Adrenal gland (tissue), 12 donors: ENCODE measurements around the gene PAGR1. TPM values are rescaled to one million over a fixed set of nuclear protein-coding genes. Genes with fewer than 3 reads are reported as not detected.
"Not testable (repeated sequence)": the region's sequence is repeated elsewhere in the genome, so short reads cannot be mapped to it uniquely, and the experiment has no call there.

Experiments
- DNase-seq, 7 donors: peaks; one replicate each; pipeline ENCODE4 v3.0.0-alpha.2; 2019 to 2020
- H3K27ac ChIP-seq, 5 donors: fragments of 200-600 bp; sonication (generic) in 4 of 5; 1 replicate in 3 of 5; 2 replicates in 2 of 5; pipeline versions ENCODE4 v1.5.1 to v1.8.0; 2016 to 2020; ENCODE audit warnings: mild to moderate bottlenecking in 1 of 5
- H3K27me3 ChIP-seq: fragments of 200-600 bp; 2 replicates; pipeline ENCODE4 v1.8.0; 2021
- H3K36me3 ChIP-seq, 2 donors: fragments of 200-600 bp; replicated peaks in 1 of 2; 1 replicate in 1 of 2; 2 replicates in 1 of 2; pipeline versions ENCODE4 v1.5.1 to v1.8.0; 2018 to 2022
- H3K4me1 ChIP-seq, 2 donors: fragments of 200-600 bp; replicated peaks in 1 of 2; 1 replicate in 1 of 2; 2 replicates in 1 of 2; pipeline versions ENCODE4 v1.5.1 to v1.8.0; 2018 to 2021
- H3K4me3 ChIP-seq, 4 donors: fragments of 200-600 bp; sonication (generic) in 3 of 4; one replicate each; pipeline ENCODE4 v1.5.1; 2016 to 2018
- H3K9me3 ChIP-seq, 3 donors: fragments of 200-600 bp; sonication (generic) in 1 of 3; replicated peaks in 1 of 3; 1 replicate in 2 of 3; 2 replicates in 1 of 3; pipeline versions ENCODE4 v1.5.1 to v1.8.0; 2016 to 2021
- POLR2A ChIP-seq, 2 donors: fragments of 450-650 bp; IDR thresholded peaks; one replicate each; pipeline ENCODE4 v1.6.1; 2017; ENCODE audit warnings: antibody characterized with exemption in 2 of 2, mild to moderate bottlenecking in 2 of 2, moderate library complexity in 1 of 2
- WGBS, 4 donors: extraction: QIAGEN DNeasy Blood & Tissue Kit in 2 of 4; methylation state at CpG; one replicate each; pipeline versions ENCODE4 v1.1.5 to v1.1.7; 2013 to 2017; 5-methylcytosine and 5-hydroxymethylcytosine counted together
- intact Hi-C, 2 donors: fragments of 100-400 bp; cut with DNase I; formaldehyde crosslinking; loops; one replicate each; pipeline versions ENCODE4 v1.14.1 to v1.15.0; 2022 to 2023
- polyA plus RNA-seq, 3 donors: library from polyadenylated mRNA; stranded (reverse); fragments of 200-250 nt in 2 of 3; fragments of 350-450 nt in 1 of 3; fragmentation: Illumina TruSeq in 1 of 3; extraction: RNeasy Lipid Tissue Mini Kit (QIAGEN cat#74804) in 1 of 3; gene quantifications; one replicate each; pipeline ENCODE4 v1.2.3, GENCODE V29; 2013 to 2014
- small RNA-seq, 2 donors: library from RNA; depleted of rRNA; stranded (forward); fragments of <200 nt; gene quantifications; one replicate each; pipeline ENCODE3, GENCODE V24; 2016
- total RNA-seq, 9 donors: library from RNA; depleted of rRNA in 4 of 9; stranded (reverse); fragments of >200 nt in 4 of 9; fragments of 120-200 nt in 1 of 9; fragmentation: NEBNext Ultra II Directional in 1 of 9; extraction: Animal tissue kit (Norgen Biotek cat#: 25700) in 1 of 9; gene quantifications; one replicate each; pipeline versions ENCODE4 v1.1.0 to v1.2.4, GENCODE V29; 2013 to 2023
- TF ChIP-seq, protein P1 (sequence below), 6 experiments: fragments of 450-650 bp in 4 of 6; fragments of 200-600 bp in 2 of 6; sonication (generic) in 1 of 6; IDR thresholded peaks; 1 replicate in 5 of 6; 2 replicates in 1 of 6; pipeline versions ENCODE4 v1.5.1 to v1.8.0; 2016 to 2021; ENCODE audit warnings: antibody characterized with exemption in 6 of 6, mild to moderate bottlenecking in 2 of 6, moderate library complexity in 1 of 6
- donor health status: healthy with polysubstance abuse.
- donor health status: Bipolar disorder and iron deficiency.
- donor health status: DM: yes; HTN: yes; CAD: no.
- donor health status: DM: no; HTN: no; CAD: no.
- donor health status: DM: no; HTN: no; CAD: no.
- donor health status: DM: yes; HTN: yes; CAD: no.

The PAGR1 gene
- total and polyA plus RNA-seq, 12 donors, result 14.2 to 89.1 (median 39.8) TPM

DNA sequence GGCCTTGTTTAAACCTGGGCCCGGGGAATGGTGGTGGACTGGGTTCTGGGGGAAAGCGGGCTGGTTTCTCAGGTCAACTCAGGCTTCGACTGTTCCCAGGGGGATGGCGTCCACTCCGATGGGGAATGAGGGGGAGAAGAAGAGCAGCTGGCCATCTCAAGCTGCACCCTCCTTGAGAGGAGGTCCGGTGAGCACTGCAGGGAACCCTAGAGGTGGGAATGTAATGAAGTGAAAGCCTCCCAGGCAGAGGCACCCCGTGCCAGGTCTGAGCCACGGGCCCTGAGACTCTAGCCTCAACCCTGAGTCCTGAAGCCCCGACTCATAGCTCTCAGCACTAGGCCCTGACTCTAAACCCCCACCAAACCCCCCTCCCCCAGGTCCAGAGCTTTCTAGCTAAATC is 48.3 kb downstream of the PAGR1 start:
- Histone ChIP-seq H3K9me3 (no peaks in the 10 kb centered on the region), H3K36me3 (peaks cover 0 to 21% of the 10 kb centered on the region in 2 donors), H3K4me3 (no peak overlapping the region), H3K27me3 (no peaks in the 10 kb centered on the region), H3K27ac (no peak overlapping the region), H3K4me1 (peaks cover 11 to 20% of the 10 kb centered on the region in 2 donors)
- DNase-seq, result peak in 1 of 7 donors; percentile 29
- TF ChIP-seq POLR2A (IDR thresholded peaks at IDR 0.05), result no peak
- TF ChIP-seq, protein P1, sequence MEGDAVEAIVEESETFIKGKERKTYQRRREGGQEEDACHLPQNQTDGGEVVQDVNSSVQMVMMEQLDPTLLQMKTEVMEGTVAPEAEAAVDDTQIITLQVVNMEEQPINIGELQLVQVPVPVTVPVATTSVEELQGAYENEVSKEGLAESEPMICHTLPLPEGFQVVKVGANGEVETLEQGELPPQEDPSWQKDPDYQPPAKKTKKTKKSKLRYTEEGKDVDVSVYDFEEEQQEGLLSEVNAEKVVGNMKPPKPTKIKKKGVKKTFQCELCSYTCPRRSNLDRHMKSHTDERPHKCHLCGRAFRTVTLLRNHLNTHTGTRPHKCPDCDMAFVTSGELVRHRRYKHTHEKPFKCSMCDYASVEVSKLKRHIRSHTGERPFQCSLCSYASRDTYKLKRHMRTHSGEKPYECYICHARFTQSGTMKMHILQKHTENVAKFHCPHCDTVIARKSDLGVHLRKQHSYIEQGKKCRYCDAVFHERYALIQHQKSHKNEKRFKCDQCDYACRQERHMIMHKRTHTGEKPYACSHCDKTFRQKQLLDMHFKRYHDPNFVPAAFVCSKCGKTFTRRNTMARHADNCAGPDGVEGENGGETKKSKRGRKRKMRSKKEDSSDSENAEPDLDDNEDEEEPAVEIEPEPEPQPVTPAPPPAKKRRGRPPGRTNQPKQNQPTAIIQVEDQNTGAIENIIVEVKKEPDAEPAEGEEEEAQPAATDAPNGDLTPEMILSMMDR (IDR thresholded peaks at IDR 0.05), result no peak
- intact Hi-C loops, result no loop called here
- WGBS, 4 donors, result 73 to 84% (median 79%) methylated on average over 5 to 9 of the region's 9 CpGs

DNA sequence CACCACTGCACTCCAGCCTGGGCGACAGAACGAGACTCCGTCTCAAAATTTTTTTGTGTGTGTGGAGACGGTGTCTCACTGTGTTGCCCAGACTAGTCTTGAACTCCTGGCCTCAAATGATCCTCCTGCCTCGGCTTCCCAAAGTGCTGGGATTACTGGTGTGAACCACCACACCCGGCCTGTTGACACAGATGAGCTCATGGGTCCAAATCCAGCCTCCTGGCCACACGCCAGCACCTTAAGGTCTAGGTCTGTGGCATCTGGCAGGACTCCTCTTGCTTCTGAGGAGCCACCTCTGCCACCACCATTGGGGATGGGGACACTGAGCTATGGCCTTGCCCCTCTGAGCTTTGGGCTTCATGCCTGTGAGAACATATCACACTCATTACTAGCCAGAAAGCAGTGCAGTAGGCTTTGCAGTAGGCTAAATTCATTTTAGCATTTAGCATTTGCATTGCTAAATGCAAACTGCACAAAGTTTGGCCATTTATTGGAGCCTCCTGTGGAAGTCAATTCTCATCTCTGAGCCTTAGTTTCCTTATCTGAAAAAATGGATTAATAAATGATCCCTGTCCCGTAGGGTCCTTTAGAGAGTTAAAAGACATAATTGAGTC is 52.6 kb downstream of the PAGR1 start:
- H3K36me3 ChIP-seq, result no peaks in the 10 kb centered on the region
- no peaks in the 10 kb centered on the region for H3K27me3 ChIP-seq
- WGBS, 4 donors, result 54 to 75% (median 75%) methylated on average over 4 to 8 of the region's 8 CpGs
- no peaks in the 10 kb centered on the region for H3K9me3 ChIP-seq
- H3K27ac ChIP-seq, result no peak overlapping the region
- TF ChIP-seq, protein P1 (IDR thresholded peaks at IDR 0.05), result no peak
- no peak for TF ChIP-seq POLR2A (IDR thresholded peaks at IDR 0.05)
- DNase-seq, result no peak
- H3K4me1 ChIP-seq, result no peaks in the 10 kb centered on the region
- intact Hi-C loops, result no loop called here
- H3K4me3 ChIP-seq, result no peak overlapping the region

DNA sequence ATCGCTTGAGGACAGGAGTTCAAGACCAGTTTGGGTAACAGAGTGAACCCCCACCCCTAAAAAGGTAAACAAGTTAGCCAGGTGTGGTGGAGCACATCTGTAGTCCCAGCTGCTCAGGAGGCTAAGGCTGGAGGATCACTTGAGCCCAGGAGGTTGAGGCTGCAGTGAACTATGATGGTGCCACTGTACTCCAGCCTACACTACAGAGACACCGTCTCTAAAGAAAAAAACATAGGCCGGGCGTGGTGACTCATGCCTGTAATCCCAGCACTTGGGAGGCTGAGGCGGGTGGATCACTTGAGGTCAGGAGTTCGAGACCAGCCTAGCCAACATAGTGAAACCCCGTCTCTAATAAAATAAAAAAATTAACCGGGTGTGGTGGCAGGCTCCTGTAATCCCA is 53.1 kb downstream of the PAGR1 start:
- H3K4me1 ChIP-seq, H3K27ac ChIP-seq, intact Hi-C loops, H3K27me3 ChIP-seq, H3K4me3 ChIP-seq, H3K36me3 ChIP-seq, DNase-seq, H3K9me3 ChIP-seq: not testable (repeated sequence)
- WGBS, 4 donors, result 82 to 90% (median 86%) methylated on average over 6 to 8 of the region's 8 CpGs

Small RNA genes lying within 50 kb of the gene (small RNA-seq; reads per million reads assigned to genes)
- gene AC009133.6, result 0 reads per million in 2 donors
- 0 reads per million in 2 donors for gene AC120114.4

Other genes with a start within 250 kb of the PAGR1 start
- 1 to 10 TPM in 6 of 9 donors, under 1 TPM in 3; 0.24 to 2.6 (median 1.2) TPM for gene SPN, start 152.9 kb upstream of the PAGR1 start, total RNA-seq
- 1 to 10 TPM in 1 of 3 donors, under 1 TPM in 2; 0.54 to 3.1 (median 0.64) TPM for gene SPN, start 152.9 kb upstream of the PAGR1 start, polyA plus RNA-seq
- 100 to 1,000 TPM in 8 of 9 donors, 10 to 100 TPM in 1; 64.5 to 325 (median 136) TPM for gene QPRT, start 137.0 kb upstream of the PAGR1 start, total RNA-seq
- 100 to 1,000 TPM in 1 of 3 donors, 10 to 100 TPM in 2; 48.8 to 111 (median 54.7) TPM for gene QPRT, start 137.0 kb upstream of the PAGR1 start, polyA plus RNA-seq
- gene C16orf54, start 70.2 kb upstream of the PAGR1 start, total RNA-seq, result 1 to 10 TPM in 4 of 9 donors, under 1 TPM in 5; 0.11 to 1.8 (median 0.97) TPM
- under 1 TPM; 0.22 to 0.72 (median 0.61) TPM for gene C16orf54, start 70.2 kb upstream of the PAGR1 start, polyA plus RNA-seq
- under 1 TPM in 2 of 9 donors, not detected in 7; 0.07 to 0.11 TPM for gene ZG16, start 37.9 kb upstream of the PAGR1 start, total RNA-seq
- under 1 TPM in 2 of 3 donors, not detected in 1; 0.16 to 0.20 TPM for gene ZG16, start 37.9 kb upstream of the PAGR1 start, polyA plus RNA-seq
- gene KIF22, start 25.4 kb upstream of the PAGR1 start, total RNA-seq, result 10 to 100 TPM in 8 of 9 donors, 1 to 10 TPM in 1; 8.8 to 33.6 (median 16.7) TPM
- 100 to 1,000 TPM in 2 of 3 donors, 1 to 10 TPM in 1; 9.1 to 127 (median 112) TPM for gene KIF22, start 25.4 kb upstream of the PAGR1 start, polyA plus RNA-seq
- gene MAZ, start 9.6 kb upstream of the PAGR1 start, total RNA-seq, result 100 to 1,000 TPM in 7 of 9 donors, 10 to 100 TPM in 2; 78.8 to 247 (median 140) TPM
- gene MAZ, start 9.6 kb upstream of the PAGR1 start, polyA plus RNA-seq, result 100 to 1,000 TPM; 108 to 304 (median 147) TPM
- gene PRRT2, start 4.0 kb upstream of the PAGR1 start, total RNA-seq, result 1 to 10 TPM in 8 of 9 donors, not detected in 1; 1.4 to 8.8 (median 2.2) TPM
- gene PRRT2, start 4.0 kb upstream of the PAGR1 start, polyA plus RNA-seq, result 10 to 100 TPM in 1 of 3 donors, 1 to 10 TPM in 1, under 1 TPM in 1; 0.97 to 32.0 (median 5.0) TPM
- gene MVP, start 4.3 kb downstream of the PAGR1 start, total RNA-seq, result 100 to 1,000 TPM in 8 of 9 donors, 10 to 100 TPM in 1; 73.9 to 492 (median 350) TPM
- 100 to 1,000 TPM; 200 to 470 (median 321) TPM for gene MVP, start 4.3 kb downstream of the PAGR1 start, polyA plus RNA-seq
- 100 to 1,000 TPM in 7 of 9 donors, 10 to 100 TPM in 2; 84.7 to 203 (median 150) TPM for gene CDIPT, start 47.1 kb downstream of the PAGR1 start, total RNA-seq
- 10 to 100 TPM; 44.9 to 89.0 (median 74.5) TPM for gene CDIPT, start 47.1 kb downstream of the PAGR1 start, polyA plus RNA-seq
- 100 to 1,000 TPM in 1 of 9 donors, 10 to 100 TPM in 7, 1 to 10 TPM in 1; 7.5 to 302 (median 44.4) TPM for gene SEZ6L2, start 83.4 kb downstream of the PAGR1 start, total RNA-seq
- 10 to 100 TPM; 14.5 to 20.1 (median 20.1) TPM for gene SEZ6L2, start 83.4 kb downstream of the PAGR1 start, polyA plus RNA-seq
- 1 to 10 TPM in 7 of 9 donors, under 1 TPM in 2; 0.34 to 9.3 (median 4.4) TPM for gene ASPHD1, start 84.3 kb downstream of the PAGR1 start, total RNA-seq
- 10 to 100 TPM in 1 of 3 donors, 1 to 10 TPM in 2; 2.4 to 15.8 (median 7.2) TPM for gene ASPHD1, start 84.3 kb downstream of the PAGR1 start, polyA plus RNA-seq
- 10 to 100 TPM in 8 of 9 donors, 1 to 10 TPM in 1; 6.2 to 39.4 (median 20.6) TPM for gene KCTD13, start 110.1 kb downstream of the PAGR1 start, total RNA-seq
- gene KCTD13, start 110.1 kb downstream of the PAGR1 start, polyA plus RNA-seq, result 10 to 100 TPM; 13.2 to 37.1 (median 33.3) TPM
- 100 to 1,000 TPM; 113 to 300 (median 190) TPM for gene TMEM219, start 145.9 kb downstream of the PAGR1 start, total RNA-seq
- 100 to 1,000 TPM; 100 to 278 (median 272) TPM for gene TMEM219, start 145.9 kb downstream of the PAGR1 start, polyA plus RNA-seq
- 10 to 100 TPM; 40.0 to 95.0 (median 73.4) TPM for gene TAOK2, start 157.7 kb downstream of the PAGR1 start, total RNA-seq
- 100 to 1,000 TPM in 1 of 3 donors, 10 to 100 TPM in 2; 36.6 to 135 (median 51.0) TPM for gene TAOK2, start 157.7 kb downstream of the PAGR1 start, polyA plus RNA-seq
- 10 to 100 TPM; 11.0 to 35.0 (median 18.7) TPM for gene HIRIP3, start 179.5 kb downstream of the PAGR1 start, total RNA-seq
- 10 to 100 TPM; 12.6 to 24.9 (median 20.2) TPM for gene HIRIP3, start 179.5 kb downstream of the PAGR1 start, polyA plus RNA-seq
- 100 to 1,000 TPM in 2 of 9 donors, 10 to 100 TPM in 7; 31.8 to 120 (median 71.2) TPM for gene INO80E, start 180.1 kb downstream of the PAGR1 start, total RNA-seq
- gene INO80E, start 180.1 kb downstream of the PAGR1 start, polyA plus RNA-seq, result 100 to 1,000 TPM in 2 of 3 donors, 10 to 100 TPM in 1; 42.8 to 362 (median 103) TPM
- gene DOC2A, start 194.9 kb downstream of the PAGR1 start, total RNA-seq, result 10 to 100 TPM in 1 of 9 donors, 1 to 10 TPM in 5, under 1 TPM in 2, not detected in 1; 0.35 to 14.8 (median 2.8) TPM
- gene DOC2A, start 194.9 kb downstream of the PAGR1 start, polyA plus RNA-seq, result 10 to 100 TPM in 1 of 3 donors, 1 to 10 TPM in 1, under 1 TPM in 1; 0.60 to 33.0 (median 9.5) TPM
- not detected for gene C16orf92, start 207.0 kb downstream of the PAGR1 start, total RNA-seq
- gene C16orf92, start 207.0 kb downstream of the PAGR1 start, polyA plus RNA-seq, result not detected
- 1 to 10 TPM in 2 of 9 donors, under 1 TPM in 4, not detected in 3; 0.11 to 3.1 (median 0.61) TPM for gene TLCD3B, start 215.1 kb downstream of the PAGR1 start, total RNA-seq
- 10 to 100 TPM in 1 of 3 donors, 1 to 10 TPM in 1, under 1 TPM in 1; 0.40 to 10.6 (median 1.8) TPM for gene TLCD3B, start 215.1 kb downstream of the PAGR1 start, polyA plus RNA-seq
- gene ALDOA, start 249.6 kb downstream of the PAGR1 start, total RNA-seq, result 1,000 to 10,000 TPM in 8 of 9 donors, 100 to 1,000 TPM in 1; 691 to 1,930 (median 1,545) TPM
- 1,000 to 10,000 TPM in 1 of 3 donors, 100 to 1,000 TPM in 2; 623 to 1,215 (median 899) TPM for gene ALDOA, start 249.6 kb downstream of the PAGR1 start, polyA plus RNA-seq